M059J (cell line): ENCODE results near the gene RBBP8NL. TPM values are rescaled to one million over a fixed set of nuclear protein-coding genes. Genes with fewer than 3 reads are reported as not detected.

Source experiments
- DNase-seq: peaks from one replicate; pipeline ENCODE4 v3.0.0-alpha.2; 2012; ENCODE audit warnings: low read depth
- total RNA-seq: library from RNA; depleted of rRNA; stranded (reverse); fragments of >200 nt; shearing (Covaris generic); gene quantifications from 2 replicates; pipeline ENCODE4 v1.2.3, GENCODE V29; 2014; rRNA removed

Gene RBBP8NL
- total RNA-seq, 1 experiment from 2014 or later = not detected

- DNase-seq = no peak
These were observed 64.1 kb downstream of the RBBP8NL start for GRCh38 chr20:62362991-62363919.

- no peak for DNase-seq
These were observed 64.8 kb downstream of the RBBP8NL start for GRCh38 chr20:62362590-62362940.

GRCh38 chr20:62361799-62362589 lies 65.3 kb downstream of the RBBP8NL start:
- DNase-seq = no peak

GRCh38 chr20:62360854-62361798 lies 66.2 kb downstream of the RBBP8NL start:
- no peak for DNase-seq

Other genes with a start within 250 kb of the RBBP8NL start
- 19.9 and 46.4 TPM in 2 replicates for gene MTG2, start 244.5 kb downstream of the RBBP8NL start, total RNA-seq
- not detected in 2 replicates for gene HRH3, start 207.3 kb downstream of the RBBP8NL start, total RNA-seq
- 20.7 and 29.2 TPM in 2 replicates for gene OSBPL2, start 189.0 kb downstream of the RBBP8NL start, total RNA-seq
- 235 and 272 TPM in 2 replicates for gene ADRM1, start 124.5 kb downstream of the RBBP8NL start, total RNA-seq
- 5.6 and 29.7 TPM in 2 replicates for gene LAMA5, start 60.2 kb downstream of the RBBP8NL start, total RNA-seq
- gene RPS21, start 40.4 kb downstream of the RBBP8NL start, total RNA-seq = 1,541 and 2,007 TPM in 2 replicates
- gene CABLES2, start 20.3 kb downstream of the RBBP8NL start, total RNA-seq = 10.0 and 19.9 TPM in 2 replicates
- gene GATA5, start 48.5 kb upstream of the RBBP8NL start, total RNA-seq = not detected in 2 replicates
- gene SLCO4A1, start 215.0 kb upstream of the RBBP8NL start, total RNA-seq = 43.9 and 69.5 TPM in 2 replicates